ENCODE results near the gene PRSS8.

Gene PRSS8

DNA sequence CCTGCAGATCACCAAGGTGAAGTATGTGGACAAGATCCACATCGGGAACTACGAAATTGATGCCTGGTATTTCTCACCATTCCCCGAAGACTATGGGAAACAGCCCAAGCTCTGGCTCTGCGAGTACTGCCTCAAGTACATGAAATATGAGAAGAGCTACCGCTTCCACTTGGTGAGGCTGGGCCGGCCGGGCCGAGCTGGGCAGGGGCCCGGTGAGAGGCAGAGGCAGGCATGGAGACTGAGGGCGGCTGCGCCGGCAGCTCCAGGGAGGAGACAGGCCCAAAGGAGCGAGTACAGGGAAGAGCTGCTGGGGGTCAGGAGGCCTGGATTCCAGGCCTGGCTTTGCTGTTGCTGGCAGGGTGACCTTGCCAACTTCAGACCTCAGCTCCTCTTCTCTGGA is 8.3 kb downstream of the PRSS8 start:
- no peaks in the 10 kb centered on the region for H3K27me3 ChIP-seq (ENCODE audit: control insufficient read depth, insufficient read depth, low read length)
- TF ChIP-seq, protein P1, sequence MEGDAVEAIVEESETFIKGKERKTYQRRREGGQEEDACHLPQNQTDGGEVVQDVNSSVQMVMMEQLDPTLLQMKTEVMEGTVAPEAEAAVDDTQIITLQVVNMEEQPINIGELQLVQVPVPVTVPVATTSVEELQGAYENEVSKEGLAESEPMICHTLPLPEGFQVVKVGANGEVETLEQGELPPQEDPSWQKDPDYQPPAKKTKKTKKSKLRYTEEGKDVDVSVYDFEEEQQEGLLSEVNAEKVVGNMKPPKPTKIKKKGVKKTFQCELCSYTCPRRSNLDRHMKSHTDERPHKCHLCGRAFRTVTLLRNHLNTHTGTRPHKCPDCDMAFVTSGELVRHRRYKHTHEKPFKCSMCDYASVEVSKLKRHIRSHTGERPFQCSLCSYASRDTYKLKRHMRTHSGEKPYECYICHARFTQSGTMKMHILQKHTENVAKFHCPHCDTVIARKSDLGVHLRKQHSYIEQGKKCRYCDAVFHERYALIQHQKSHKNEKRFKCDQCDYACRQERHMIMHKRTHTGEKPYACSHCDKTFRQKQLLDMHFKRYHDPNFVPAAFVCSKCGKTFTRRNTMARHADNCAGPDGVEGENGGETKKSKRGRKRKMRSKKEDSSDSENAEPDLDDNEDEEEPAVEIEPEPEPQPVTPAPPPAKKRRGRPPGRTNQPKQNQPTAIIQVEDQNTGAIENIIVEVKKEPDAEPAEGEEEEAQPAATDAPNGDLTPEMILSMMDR (IDR thresholded peaks at IDR 0.05), result no peak
- no peak overlapping the region for H2AFZ ChIP-seq
- H3K9ac ChIP-seq, result no peak overlapping the region
- no peak overlapping the region for H3K4me2 ChIP-seq (ENCODE audit: low read length)
- H3K4me1 ChIP-seq, result peaks cover 15% of the 10 kb centered on the region
- no peaks in the 10 kb centered on the region for H3K9me3 ChIP-seq (ENCODE audit: control insufficient read depth, low read length)
- no peak overlapping the region for H3K4me3 ChIP-seq (ENCODE audit: low read depth, low read length)
- H3K36me3 ChIP-seq (ENCODE audit: control insufficient read depth, insufficient read depth, low read length), result no peaks in the 10 kb centered on the region
- H3K27ac ChIP-seq, result no peak overlapping the region
- H3K79me2 ChIP-seq, result peaks cover 20% of the 10 kb centered on the region

DNA sequence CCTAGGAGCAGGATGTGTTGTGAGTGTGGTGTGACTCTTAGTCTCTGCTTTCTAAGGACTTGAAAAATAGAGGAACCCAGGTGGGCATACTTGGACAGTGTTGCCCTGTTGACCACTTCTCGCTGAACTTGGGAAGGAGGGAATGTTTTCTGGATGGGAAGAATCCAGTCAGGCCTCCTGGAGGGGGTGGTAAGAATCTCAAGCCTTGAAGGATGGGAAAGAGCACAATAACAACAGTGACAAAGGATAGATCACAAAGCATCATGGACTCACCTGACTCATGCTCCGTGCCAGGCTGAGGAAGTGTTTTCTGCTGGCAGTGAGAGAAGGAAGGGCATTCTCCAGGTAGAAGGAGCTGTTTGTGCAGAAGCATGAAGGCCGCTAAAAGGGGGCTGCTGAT is 9.7 kb downstream of the PRSS8 start:
- Histone ChIP-seq H2AFZ (no peak overlapping the region), H3K36me3 (ENCODE audit: control insufficient read depth, insufficient read depth, low read length) (no peaks in the 10 kb centered on the region), H3K79me2 (peaks cover 23% of the 10 kb centered on the region), H3K4me3 (ENCODE audit: low read depth, low read length) (no peak overlapping the region), H3K4me1 (peaks cover 11% of the 10 kb centered on the region), H3K9me3 (ENCODE audit: control insufficient read depth, low read length) (no peaks in the 10 kb centered on the region), H3K4me2 (ENCODE audit: low read length) (no peak overlapping the region), H3K9ac (no peak overlapping the region), H3K27ac (no peak overlapping the region), H3K27me3 (ENCODE audit: control insufficient read depth, insufficient read depth, low read length) (no peaks in the 10 kb centered on the region)
- TF ChIP-seq, protein P1 (IDR thresholded peaks at IDR 0.05), result no peak

DNA sequence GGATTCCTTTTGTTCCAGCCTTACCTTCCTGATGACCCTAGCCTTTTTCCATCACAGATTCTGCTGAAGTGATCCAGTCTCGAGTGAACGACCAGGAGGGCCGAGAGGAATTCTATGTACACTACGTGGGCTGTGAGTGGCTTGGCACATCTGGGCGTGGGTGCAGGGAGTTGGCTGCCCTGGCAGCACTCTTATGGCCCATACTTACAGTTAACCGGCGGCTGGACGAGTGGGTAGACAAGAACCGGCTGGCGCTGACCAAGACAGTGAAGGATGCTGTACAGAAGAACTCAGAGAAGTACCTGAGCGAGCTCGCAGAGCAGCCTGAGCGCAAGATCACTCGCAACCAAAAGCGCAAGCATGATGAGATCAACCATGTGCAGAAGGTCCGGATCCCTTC is 15.4 kb downstream of the PRSS8 start:
- Histone ChIP-seq H3K27me3 (ENCODE audit: control insufficient read depth, insufficient read depth, low read length) (no peaks in the 10 kb centered on the region), H3K79me2 (peaks cover 27% of the 10 kb centered on the region), H3K9ac (no peak overlapping the region), H3K4me1 (no peaks in the 10 kb centered on the region), H2AFZ (no peak overlapping the region), H3K9me3 (ENCODE audit: control insufficient read depth, low read length) (no peaks in the 10 kb centered on the region), H3K36me3 (ENCODE audit: control insufficient read depth, insufficient read depth, low read length) (no peaks in the 10 kb centered on the region), H3K4me3 (ENCODE audit: low read depth, low read length) (no peak overlapping the region), H3K4me2 (ENCODE audit: low read length) (no peak overlapping the region), H3K27ac (no peak overlapping the region)
- TF ChIP-seq, protein P1 (IDR thresholded peaks at IDR 0.05), result no peak

DNA sequence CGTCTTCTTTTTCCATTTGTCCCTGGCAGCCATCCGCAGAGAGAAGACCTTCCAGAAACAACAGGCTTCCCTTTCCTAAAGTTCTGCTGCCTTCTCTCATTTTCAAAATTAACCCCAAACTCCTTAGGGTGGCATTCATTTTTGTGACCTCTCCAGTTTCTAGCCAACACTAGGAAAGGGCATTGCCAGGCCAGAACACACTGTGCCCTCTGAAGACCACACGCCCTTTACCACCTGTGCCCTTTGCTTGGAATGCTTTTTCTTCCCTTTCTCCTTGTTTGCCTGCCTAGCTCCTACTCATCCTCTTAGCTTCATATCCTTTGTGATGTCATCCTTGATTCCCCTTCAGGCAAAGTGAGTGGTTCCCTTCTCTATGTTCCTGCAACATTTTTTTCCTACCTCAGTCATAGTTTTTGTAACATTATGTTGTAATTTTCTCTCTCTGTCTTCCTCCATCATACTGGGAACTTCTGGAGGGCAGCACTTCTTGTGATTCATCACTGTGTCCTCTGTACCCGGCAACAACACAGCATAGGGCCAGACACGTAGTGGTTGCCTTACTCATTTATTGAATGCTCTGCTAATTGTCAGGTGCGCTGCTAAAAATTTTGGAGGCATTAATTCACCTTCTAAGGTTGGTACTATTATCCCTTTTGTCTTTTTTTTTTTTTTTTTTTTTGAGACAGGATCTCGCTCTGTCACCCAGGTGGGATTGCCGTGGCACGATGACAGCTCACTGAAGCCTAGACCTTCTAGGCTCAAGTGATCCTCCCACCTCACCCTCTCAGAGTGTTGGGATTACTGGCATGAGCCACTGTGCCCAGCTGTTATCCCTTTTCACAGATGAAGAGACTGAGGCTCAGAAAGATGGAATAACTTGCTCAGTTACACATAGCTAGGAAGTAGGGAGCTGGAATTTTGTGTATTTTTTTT is 17.0 kb downstream of the PRSS8 start:
- H3K36me3 ChIP-seq (ENCODE audit: control insufficient read depth, insufficient read depth, low read length), result no peaks in the 10 kb centered on the region
- H3K4me1 ChIP-seq, result no peaks in the 10 kb centered on the region
- peak overlapping the region; percentile 99 for H3K27ac ChIP-seq

More for the DNA sequence above, 17.0 kb downstream of the PRSS8 start:
- H3K27me3 ChIP-seq (ENCODE audit: control insufficient read depth, insufficient read depth, low read length), result no peaks in the 10 kb centered on the region
- peak overlapping the region; percentile 82 for H3K4me3 ChIP-seq (ENCODE audit: low read depth, low read length)
- peak overlapping the region; percentile 73 for H2AFZ ChIP-seq
- H3K9ac ChIP-seq, result peak overlapping the region; percentile 83
- H3K79me2 ChIP-seq, result peaks cover 27% of the 10 kb centered on the region
- TF ChIP-seq, protein P1 (IDR thresholded peaks at IDR 0.05), result no peak
- no peaks in the 10 kb centered on the region for H3K9me3 ChIP-seq (ENCODE audit: control insufficient read depth, low read length)
- peak overlapping the region; percentile 80 for H3K4me2 ChIP-seq (ENCODE audit: low read length)
